GM23248 (cell line): ENCODE results near the gene SLC35E2B. TPM values are rescaled to one million over a fixed set of nuclear protein-coding genes. Genes with fewer than 3 reads are reported as not detected.
"Not testable (repeated sequence)": the region's sequence is repeated elsewhere in the genome, so short reads cannot be mapped to it uniquely, and the experiment has no call there.

Experiments used
- DNase-seq: peaks from one replicate; pipeline ENCODE4 v3.0.0-alpha.2; 2015
- H2AFZ ChIP-seq: fragments of 200-600 bp; sonication (generic); 2 replicates; pipeline ENCODE4 v1.6.1; 2016; ENCODE audit warnings: antibody characterized with exemption
- H3F3A ChIP-seq: fragments of 200-600 bp; sonication (generic); 2 replicates; pipeline ENCODE4 v1.6.1; 2016; ENCODE audit warnings: mild to moderate bottlenecking, antibody characterized with exemption, mixed run types; ENCODE audit not compliant: insufficient read depth
- H3K27ac ChIP-seq: fragments of 200-600 bp; sonication (generic); 2 replicates; pipeline ENCODE4 v1.5.1; 2016; ENCODE audit warnings: mild to moderate bottlenecking
- H3K27me3 ChIP-seq: fragments of 200-600 bp; sonication (generic); replicated peaks from 2 replicates; pipeline ENCODE4 v1.6.1; 2016; ENCODE audit warnings: mild to moderate bottlenecking; ENCODE audit not compliant: insufficient read depth
- H3K36me3 ChIP-seq: fragments of 200-600 bp; sonication (generic); 2 replicates; pipeline ENCODE4 v1.6.1; 2016; ENCODE audit warnings: low read depth, mild to moderate bottlenecking
- H3K4me1 ChIP-seq: fragments of 200-600 bp; sonication (generic); 2 replicates; pipeline ENCODE4 v1.6.1; 2016; ENCODE audit warnings: mild to moderate bottlenecking; ENCODE audit not compliant: insufficient read depth
- H3K4me2 ChIP-seq: fragments of 200-600 bp; sonication (generic); one replicate; pipeline ENCODE4 v1.6.1; 2016; ENCODE audit warnings: mild to moderate bottlenecking; ENCODE audit not compliant: unreplicated experiment
- H3K4me3 ChIP-seq: fragments of 200-600 bp; sonication (generic); 2 replicates; pipeline ENCODE4 v1.5.1; 2016; ENCODE audit warnings: mild to moderate bottlenecking
- H3K79me2 ChIP-seq: fragments of 200-600 bp; sonication (generic); 2 replicates; pipeline ENCODE4 v1.6.1; 2016; ENCODE audit warnings: mild to moderate bottlenecking; ENCODE audit not compliant: insufficient read depth
- H3K9ac ChIP-seq: fragments of 200-600 bp; sonication (generic); 2 replicates; pipeline ENCODE4 v1.6.1; 2016; ENCODE audit warnings: mild to moderate bottlenecking
- H3K9me2 ChIP-seq: fragments of 200-600 bp; sonication (generic); 2 replicates; pipeline ENCODE4 v1.6.1; 2016; ENCODE audit warnings: mixed run types, mild to moderate bottlenecking, moderate library complexity; ENCODE audit not compliant: insufficient read depth
- H3K9me3 ChIP-seq: fragments of 200-600 bp; sonication (generic); one replicate; pipeline ENCODE4 v1.6.1; 2017; ENCODE audit warnings: low read depth
- H4K20me1 ChIP-seq: fragments of 200-600 bp; sonication (generic); 2 replicates; pipeline ENCODE4 v1.6.0; 2016; ENCODE audit not compliant: insufficient read depth
- EZH2 ChIP-seq: fragments of 200-600 bp; sonication (generic); IDR thresholded peaks from 2 replicates; pipeline ENCODE4 v1.6.1; 2018; ENCODE audit warnings: antibody characterized with exemption, mild to moderate bottlenecking; ENCODE audit not compliant: insufficient read depth, poor library complexity, severe bottlenecking
- EZH2phosphoT487 ChIP-seq: fragments of 200-600 bp; sonication (generic); IDR thresholded peaks from 2 replicates; pipeline ENCODE4 v1.6.1; 2018; ENCODE audit warnings: antibody characterized with exemption, moderate library complexity, mild to moderate bottlenecking, low read depth; ENCODE audit not compliant: insufficient read depth
- WGBS, 2 experiments: methylation state at CpG; one replicate each; pipeline ENCODE4 v1.1.6; 2015 to 2017; ENCODE audit warnings: low lambda C conversion rate in 2 of 2, low coverage in 1 of 2; ENCODE audit errors: missing lambda C conversion rate in 2 of 2; 5-methylcytosine and 5-hydroxymethylcytosine counted together
- in situ Hi-C: fragments of 300-500 bp; cut with MboI; formaldehyde crosslinking; loops from 2 replicates; pipeline ENCODE4 v1.15.0; 2020
- polyA plus RNA-seq: library from polyadenylated mRNA; unstranded; fragments of >200 nt; fragmentation: Nextera tagmentation; extraction: Ambion mirVana; gene quantifications from 2 replicates; pipeline ENCODE4 v1.2.1, GENCODE V29; 2016
- total RNA-seq: library from RNA; depleted of rRNA; stranded (reverse); fragments of >200 nt; shearing (Covaris generic); gene quantifications from 2 replicates; pipeline ENCODE4 v1.2.3, GENCODE V29; 2014

Gene SLC35E2B
- total and polyA plus RNA-seq, 2 experiments from 2014 or later = 23.4 to 32.5 TPM

DNA sequence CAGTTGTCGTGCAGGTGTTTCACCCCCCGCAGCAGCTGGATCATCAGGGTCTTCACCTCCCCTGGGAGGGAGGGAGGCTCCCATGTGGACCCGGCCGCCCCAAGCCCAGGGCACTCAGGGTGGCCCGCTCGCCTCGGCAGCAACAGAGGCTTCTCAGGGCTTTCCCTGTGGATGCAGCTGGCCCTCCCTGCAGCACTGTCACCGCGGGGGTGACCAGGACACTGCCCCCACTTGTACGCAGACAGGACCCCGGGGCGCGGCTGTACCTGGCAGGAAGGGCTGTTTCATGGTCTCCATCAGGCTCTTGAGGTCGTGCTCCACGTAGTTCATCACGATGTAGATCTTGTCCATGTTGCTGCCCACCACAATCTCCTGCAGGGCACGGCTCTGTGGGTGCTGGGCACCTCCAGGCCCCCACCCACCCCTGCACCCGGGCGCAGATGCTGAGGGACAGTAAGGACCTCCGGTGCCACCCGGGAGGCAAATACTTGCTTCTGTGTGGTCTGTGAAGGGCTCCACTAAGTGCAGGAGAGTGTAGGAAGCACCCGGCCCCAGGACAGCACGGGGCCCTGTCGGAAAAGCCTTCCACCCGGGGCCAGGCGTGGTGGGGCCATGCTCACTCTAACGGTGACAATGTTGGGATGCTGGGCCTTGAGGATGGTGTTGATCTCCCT is 11.8 kb upstream of the SLC35E2B start:
- H3K4me2 ChIP-seq, H3K79me2 ChIP-seq, H3F3A ChIP-seq, H4K20me1 ChIP-seq, H3K9me2 ChIP-seq, H2AFZ ChIP-seq, H3K27ac ChIP-seq, H3K4me3 ChIP-seq, in situ Hi-C loops, H3K27me3 ChIP-seq, H3K9ac ChIP-seq, H3K36me3 ChIP-seq, H3K9me3 ChIP-seq, DNase-seq, H3K4me1 ChIP-seq: not testable (repeated sequence)
- 88 to 97% methylated on average over 16 to 26 of the region's 27 CpGs for WGBS, 2 experiments

DNA sequence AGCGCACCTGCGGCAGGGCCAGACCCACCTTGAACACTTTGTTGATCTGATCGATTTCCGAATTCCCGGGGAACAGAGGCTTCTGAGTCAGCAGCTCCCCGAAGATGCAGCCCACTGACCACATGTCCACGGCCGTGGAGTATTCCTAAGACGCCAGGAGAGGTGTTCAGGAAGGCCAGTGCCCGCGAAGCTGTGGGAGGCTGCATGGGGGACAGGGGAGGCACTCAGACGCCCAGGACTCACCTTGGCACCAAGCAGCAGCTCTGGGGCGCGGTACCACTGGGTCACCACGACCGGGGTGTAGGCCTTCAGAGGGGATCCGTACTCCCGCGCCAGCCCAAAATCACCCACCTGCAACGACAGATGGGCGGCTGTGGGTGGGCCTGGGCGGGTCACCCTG is 11.2 kb upstream of the SLC35E2B start:
- no peak overlapping the region for H3K4me2 ChIP-seq
- H3K36me3 ChIP-seq = no peaks in the 10 kb centered on the region
- no peaks in the 10 kb centered on the region for H3K9me3 ChIP-seq
- H3K4me1 ChIP-seq = no peaks in the 10 kb centered on the region
- H3K79me2 ChIP-seq = no peaks in the 10 kb centered on the region
- no peaks in the 10 kb centered on the region for H4K20me1 ChIP-seq
- no peak overlapping the region for H3K9ac ChIP-seq
- H3K27me3 ChIP-seq = no peaks in the 10 kb centered on the region
- in situ Hi-C loops = no loop called here
- 97 to 99% methylated on average over 14 to 19 of the region's 22 CpGs for WGBS, 2 experiments
- H3K4me3 ChIP-seq = no peak overlapping the region
- H3K9me2 ChIP-seq = no peaks in the 10 kb centered on the region
- no peak for DNase-seq
- H3F3A ChIP-seq = no peaks in the 10 kb centered on the region
- no peak overlapping the region for H3K27ac ChIP-seq
- H2AFZ ChIP-seq = no peak overlapping the region
- TF ChIP-seq EZH2phosphoT487 = no peak
- no peak for TF ChIP-seq EZH2

DNA sequence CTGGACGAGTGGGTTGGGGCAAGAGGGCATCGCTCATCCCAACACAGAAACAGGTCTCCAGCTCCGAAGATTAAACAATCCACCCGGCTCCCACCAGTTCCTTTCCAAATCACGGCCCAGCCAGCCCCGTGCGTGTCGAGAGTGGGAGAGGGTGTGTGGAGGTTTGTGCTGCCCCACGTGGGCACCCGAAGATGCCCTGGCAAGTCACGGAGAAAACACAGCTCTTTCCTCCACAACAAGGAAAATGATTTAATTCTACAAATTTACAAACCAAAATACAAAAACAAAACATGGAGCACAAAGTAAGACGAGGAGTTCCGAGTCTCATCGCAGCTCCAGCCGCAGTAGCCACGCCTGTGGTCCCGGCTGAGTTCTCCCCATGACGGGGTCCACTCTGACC is 9.9 kb upstream of the SLC35E2B start:
- H3K36me3 ChIP-seq, H3K27me3 ChIP-seq, H3K4me1 ChIP-seq, H2AFZ ChIP-seq, H3K9ac ChIP-seq, H3K79me2 ChIP-seq, H3K4me3 ChIP-seq, H3K4me2 ChIP-seq, H3K27ac ChIP-seq, in situ Hi-C loops, H3K9me2 ChIP-seq, H3F3A ChIP-seq, DNase-seq, H3K9me3 ChIP-seq, H4K20me1 ChIP-seq: not testable (repeated sequence)
- WGBS, 2 experiments = 72 to 84% methylated on average over 9 to 10 of the region's 18 CpGs

- H3K9ac ChIP-seq, H3F3A ChIP-seq, H3K4me1 ChIP-seq, H3K9me2 ChIP-seq, H3K4me3 ChIP-seq, H3K27ac ChIP-seq, H3K79me2 ChIP-seq, H4K20me1 ChIP-seq, H3K4me2 ChIP-seq, H3K9me3 ChIP-seq, in situ Hi-C loops, H2AFZ ChIP-seq, H3K27me3 ChIP-seq, H3K36me3 ChIP-seq, DNase-seq: not testable (repeated sequence)
- WGBS, 2 experiments = no CpG with 5 or more reads among the region's 33 CpGs
These were observed 8.0 kb upstream of the SLC35E2B start for GRCh38 chr1:1700557-1700956.

- H3K9me2 ChIP-seq, H2AFZ ChIP-seq, H3K27me3 ChIP-seq, in situ Hi-C loops, H3F3A ChIP-seq, H3K4me1 ChIP-seq, H3K36me3 ChIP-seq, DNase-seq, H3K4me3 ChIP-seq, H3K4me2 ChIP-seq, H3K79me2 ChIP-seq, H3K27ac ChIP-seq, H4K20me1 ChIP-seq, H3K9ac ChIP-seq, H3K9me3 ChIP-seq: not testable (repeated sequence)
- WGBS, 2 experiments = no CpG with 5 or more reads among the region's 45 CpGs
These were observed 7.5 kb upstream of the SLC35E2B start for GRCh38 chr1:1700067-1700466.

DNA sequence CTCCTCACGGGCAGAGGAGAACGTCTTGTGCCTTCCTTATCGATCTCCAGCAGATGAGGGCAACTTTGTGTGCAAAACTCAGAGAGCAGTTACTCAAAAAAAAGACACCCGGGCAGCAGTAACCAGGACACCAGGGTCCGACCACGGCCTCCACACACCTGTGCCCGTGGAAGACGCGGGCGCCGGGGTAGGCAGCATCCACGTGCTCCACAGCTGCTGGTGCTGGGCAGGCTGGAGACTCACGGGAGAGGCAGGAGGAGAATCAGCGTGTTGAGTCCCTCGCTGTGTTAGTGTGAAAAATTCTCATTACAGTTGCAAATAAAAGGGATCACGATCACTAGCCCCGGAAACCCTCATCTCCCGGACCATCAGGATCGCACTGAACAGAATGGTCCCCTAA is 6.5 kb upstream of the SLC35E2B start:
- H3K79me2 ChIP-seq, H3K27me3 ChIP-seq, H3K4me3 ChIP-seq, H3K9ac ChIP-seq, H3K4me2 ChIP-seq, H4K20me1 ChIP-seq, H3K9me3 ChIP-seq, in situ Hi-C loops, H3K36me3 ChIP-seq, H3K9me2 ChIP-seq, DNase-seq, H3F3A ChIP-seq, H3K4me1 ChIP-seq, H3K27ac ChIP-seq, H2AFZ ChIP-seq: not testable (repeated sequence)
- 91 to 94% methylated on average over 9 of the region's 19 CpGs for WGBS, 2 experiments

GRCh38 chr1:1697358-1698183 is 5.0 kb upstream of the SLC35E2B start:
- H3K9ac ChIP-seq = not testable (repeated sequence)

More at GRCh38 chr1:1697358-1698183, 5.0 kb upstream of the SLC35E2B start:
- H3K4me2 ChIP-seq, H3K9me2 ChIP-seq, H4K20me1 ChIP-seq, in situ Hi-C loops, H2AFZ ChIP-seq, H3K4me1 ChIP-seq, H3K27ac ChIP-seq, H3F3A ChIP-seq, H3K79me2 ChIP-seq, H3K9me3 ChIP-seq, H3K4me3 ChIP-seq, DNase-seq, H3K36me3 ChIP-seq, H3K27me3 ChIP-seq: not testable (repeated sequence)
- 70 to 78% methylated on average over 20 to 21 of the region's 26 CpGs for whole genome bisulfite sequencing, 2 experiments
